H1 (cell line): Measurements from ENCODE around the gene APC2.
A peak's percentile ranks its signal among the peaks of the same experiment; 100 is the strongest.

Experiments used
- ATF3 ChIP-seq: IDR thresholded peaks from 2 replicates; pipeline ENCODE4 v1.6.1; 2011; ENCODE audit warnings: low read depth, mild to moderate bottlenecking, low read length; ENCODE audit not compliant: insufficient read depth
- BACH1 ChIP-seq: IDR thresholded peaks from 2 replicates; pipeline ENCODE4 v1.6.1; 2012; ENCODE audit warnings: low read length, improper control_type of control experiment
- CTCF ChIP-seq, 3 experiments: IDR thresholded peaks; 1 replicate in 2 of 3; 2 replicates in 1 of 3; pipeline versions ENCODE4 v1.5.1 to v1.6.1; 2011; ENCODE audit warnings: low read length in 3 of 3, mild to moderate bottlenecking in 3 of 3, inconsistent platforms in 2 of 3, low read depth in 1 of 3, moderate library complexity in 1 of 3; ENCODE audit not compliant: insufficient read depth in 1 of 3; ENCODE audit errors: control extremely low read depth in 1 of 3
- EGR1 ChIP-seq: IDR thresholded peaks from 2 replicates; pipeline ENCODE4 v1.6.1; 2011; ENCODE audit warnings: low read depth, low read length, borderline replicate concordance
- EP300 ChIP-seq, 2 experiments: IDR thresholded peaks; 1 replicate in 1 of 2; 2 replicates in 1 of 2; pipeline ENCODE4 v1.6.1; 2011 to 2012; ENCODE audit warnings: low read depth in 2 of 2, low read length in 2 of 2, mild to moderate bottlenecking in 2 of 2, borderline replicate concordance in 1 of 2, inconsistent platforms in 1 of 2, moderate library complexity in 1 of 2
- HDAC2 ChIP-seq, 2 experiments: fragments of 300-600 bp in 1 of 2; sonication (generic) in 1 of 2; IDR thresholded peaks; 2 replicates each; pipeline ENCODE4 v1.6.1; 2011 to 2012; ENCODE audit warnings: low read depth in 2 of 2, low read length in 2 of 2, mild to moderate bottlenecking in 2 of 2, moderate library complexity in 2 of 2, borderline replicate concordance in 1 of 2, inconsistent platforms in 1 of 2
- KDM4A ChIP-seq: IDR thresholded peaks from one replicate; pipeline ENCODE4 v1.7.1; 2012; ENCODE audit warnings: low read depth, mild to moderate bottlenecking, moderate library complexity, low read length, inconsistent platforms; ENCODE audit not compliant: severe bottlenecking
- MAX ChIP-seq: IDR thresholded peaks from 2 replicates; pipeline ENCODE4 v1.6.1; 2012; ENCODE audit warnings: inconsistent platforms
- POLR2A ChIP-seq, 2 experiments: IDR thresholded peaks; 1 replicate in 1 of 2; 2 replicates in 1 of 2; pipeline ENCODE4 v1.6.1; 2011; ENCODE audit warnings: low read depth in 2 of 2, low read length in 2 of 2, mild to moderate bottlenecking in 2 of 2; ENCODE audit errors: control extremely low read depth in 1 of 2
- POU5F1 ChIP-seq: IDR thresholded peaks from 2 replicates; pipeline ENCODE4 v1.6.1; 2011; ENCODE audit warnings: low read depth, mild to moderate bottlenecking, low read length, moderate library complexity
- RXRA ChIP-seq: IDR thresholded peaks from 2 replicates; pipeline ENCODE4 v1.6.1; 2011; ENCODE audit warnings: low read depth, mild to moderate bottlenecking, low read length, moderate library complexity; ENCODE audit not compliant: insufficient read depth
- SRF ChIP-seq: IDR thresholded peaks from 2 replicates; pipeline ENCODE4 v1.6.1; 2011; ENCODE audit warnings: mild to moderate bottlenecking, low read depth, low read length, moderate library complexity

GRCh38 chr19:1508507-1508856, 58.6 kb downstream of the APC2 start:
- no peak for TF ChIP-seq CTCF (IDR thresholded peaks at IDR 0.05; ENCODE audit: control extremely low read depth in 1 of 3, insufficient read depth in 1 of 3, low read depth in 1 of 3, low read length in 3 of 3)
- TF ChIP-seq BACH1, result no peak
- no peak for TF ChIP-seq HDAC2 (IDR thresholded peaks at IDR 0.05; ENCODE audit: borderline replicate concordance in 1 of 2, low read depth in 2 of 2, low read length in 2 of 2)
- TF ChIP-seq ATF3, result no peak
- TF ChIP-seq POU5F1, result no peak
- no peak for TF ChIP-seq POLR2A (IDR thresholded peaks at IDR 0.05; ENCODE audit: control extremely low read depth in 1 of 2, low read depth in 2 of 2, low read length in 2 of 2)
- no peak for TF ChIP-seq MAX
- TF ChIP-seq RXRA, result no peak
- TF ChIP-seq KDM4A, result peak; percentile 82
- TF ChIP-seq SRF, result no peak
- no peak for TF ChIP-seq EP300 (IDR thresholded peaks at IDR 0.05; ENCODE audit: borderline replicate concordance in 1 of 2, low read depth in 2 of 2, low read length in 2 of 2)
- no peak for TF ChIP-seq EGR1
